C4-2B (cell line): ENCODE results near the gene KRTAP10-6.
"Not testable (repeated sequence)": the region's sequence is repeated elsewhere in the genome, so short reads cannot be mapped to it uniquely, and the experiment has no call there.

Experiments
- H3K27ac ChIP-seq: fragments of 450-650 bp; 2 replicates; pipeline ENCODE4 v1.5.1; 2017
- CTCF ChIP-seq: fragments of 450-650 bp; conservative IDR thresholded peaks from 2 replicates; pipeline ENCODE4 v1.5.1; 2017; ENCODE audit warnings: mild to moderate bottlenecking
- ZFX ChIP-seq: fragments of 450-650 bp; IDR thresholded peaks from 2 replicates; pipeline ENCODE4 v1.6.1; 2017

KRTAP10-6 gene

GRCh38 chr21:44615466-44615865 lies 23.2 kb upstream of the KRTAP10-6 start:
- H3K27ac ChIP-seq: no peak overlapping the region
- TF ChIP-seq CTCF (no peak), ZFX (no peak)

GRCh38 chr21:44614961-44615391 lies 22.7 kb upstream of the KRTAP10-6 start:
- H3K27ac ChIP-seq: no peak overlapping the region
- no peak for TF ChIP-seq CTCF
- no peak for TF ChIP-seq ZFX

GRCh38 chr21:44614161-44614631 lies 21.9 kb upstream of the KRTAP10-6 start:
- TF ChIP-seq CTCF: no peak
- TF ChIP-seq ZFX: no peak
- H3K27ac ChIP-seq: no peak overlapping the region

- no peak for TF ChIP-seq ZFX
- no peak for TF ChIP-seq CTCF
- no peak overlapping the region for H3K27ac ChIP-seq
Observed at GRCh38 chr21:44613386-44614155, 21.3 kb upstream of the KRTAP10-6 start.

- TF ChIP-seq ZFX (no peak), CTCF (no peak)
- H3K27ac ChIP-seq: no peak overlapping the region
Observed at GRCh38 chr21:44612669-44613229, 20.4 kb upstream of the KRTAP10-6 start.

- no peak for TF ChIP-seq ZFX
- no peak for TF ChIP-seq CTCF
- no peak within 1 kb of the TSS for H3K27ac ChIP-seq
Observed at GRCh38 chr21:44612029-44612486, 19.8 kb upstream of the KRTAP10-6 start, which contains the start of gene KRTAP10-8. Gene KRTAP10-8, plus strand, starts transcription at chr21:44612079. Its CDS starts 22 bp downstream, at chr21:44612101.

- H3K27ac ChIP-seq: no peak overlapping the region
- no peak for TF ChIP-seq ZFX
- no peak for TF ChIP-seq CTCF
Observed at GRCh38 chr21:44611551-44611950, 19.2 kb upstream of the KRTAP10-6 start.

- not testable (repeated sequence) for H3K27ac ChIP-seq
Observed at GRCh38 chr21:44610157-44610843, 18.0 kb upstream of the KRTAP10-6 start.
